ENCODE measurements around the gene SMPX.

Gene SMPX

DNA sequence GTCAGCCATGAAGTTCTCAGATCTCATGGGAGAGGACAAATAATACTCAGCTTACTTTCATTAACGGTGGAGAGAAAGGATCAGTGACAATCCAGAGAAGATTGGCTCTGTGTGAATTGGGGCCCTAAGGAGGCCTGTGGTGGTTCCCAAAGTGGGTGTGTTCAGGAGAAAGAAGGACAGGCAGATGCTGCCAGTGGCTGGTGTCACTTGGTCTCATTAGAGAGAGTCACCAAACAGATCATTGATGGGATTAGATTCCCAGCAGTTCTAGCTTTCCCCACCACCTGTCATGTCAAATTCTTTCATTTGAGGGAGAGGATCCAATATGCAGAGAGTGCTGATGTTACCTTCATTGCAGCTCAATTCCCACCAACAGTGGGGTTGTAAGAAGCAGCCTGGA is 8.0 kb downstream of the SMPX start:
- TF ChIP-seq, protein P1, sequence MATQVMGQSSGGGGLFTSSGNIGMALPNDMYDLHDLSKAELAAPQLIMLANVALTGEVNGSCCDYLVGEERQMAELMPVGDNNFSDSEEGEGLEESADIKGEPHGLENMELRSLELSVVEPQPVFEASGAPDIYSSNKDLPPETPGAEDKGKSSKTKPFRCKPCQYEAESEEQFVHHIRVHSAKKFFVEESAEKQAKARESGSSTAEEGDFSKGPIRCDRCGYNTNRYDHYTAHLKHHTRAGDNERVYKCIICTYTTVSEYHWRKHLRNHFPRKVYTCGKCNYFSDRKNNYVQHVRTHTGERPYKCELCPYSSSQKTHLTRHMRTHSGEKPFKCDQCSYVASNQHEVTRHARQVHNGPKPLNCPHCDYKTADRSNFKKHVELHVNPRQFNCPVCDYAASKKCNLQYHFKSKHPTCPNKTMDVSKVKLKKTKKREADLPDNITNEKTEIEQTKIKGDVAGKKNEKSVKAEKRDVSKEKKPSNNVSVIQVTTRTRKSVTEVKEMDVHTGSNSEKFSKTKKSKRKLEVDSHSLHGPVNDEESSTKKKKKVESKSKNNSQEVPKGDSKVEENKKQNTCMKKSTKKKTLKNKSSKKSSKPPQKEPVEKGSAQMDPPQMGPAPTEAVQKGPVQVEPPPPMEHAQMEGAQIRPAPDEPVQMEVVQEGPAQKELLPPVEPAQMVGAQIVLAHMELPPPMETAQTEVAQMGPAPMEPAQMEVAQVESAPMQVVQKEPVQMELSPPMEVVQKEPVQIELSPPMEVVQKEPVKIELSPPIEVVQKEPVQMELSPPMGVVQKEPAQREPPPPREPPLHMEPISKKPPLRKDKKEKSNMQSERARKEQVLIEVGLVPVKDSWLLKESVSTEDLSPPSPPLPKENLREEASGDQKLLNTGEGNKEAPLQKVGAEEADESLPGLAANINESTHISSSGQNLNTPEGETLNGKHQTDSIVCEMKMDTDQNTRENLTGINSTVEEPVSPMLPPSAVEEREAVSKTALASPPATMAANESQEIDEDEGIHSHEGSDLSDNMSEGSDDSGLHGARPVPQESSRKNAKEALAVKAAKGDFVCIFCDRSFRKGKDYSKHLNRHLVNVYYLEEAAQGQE (IDR thresholded peaks at IDR 0.05; ENCODE audit: insufficient replicate concordance, low read depth): no peak
- TF ChIP-seq, protein P2, sequence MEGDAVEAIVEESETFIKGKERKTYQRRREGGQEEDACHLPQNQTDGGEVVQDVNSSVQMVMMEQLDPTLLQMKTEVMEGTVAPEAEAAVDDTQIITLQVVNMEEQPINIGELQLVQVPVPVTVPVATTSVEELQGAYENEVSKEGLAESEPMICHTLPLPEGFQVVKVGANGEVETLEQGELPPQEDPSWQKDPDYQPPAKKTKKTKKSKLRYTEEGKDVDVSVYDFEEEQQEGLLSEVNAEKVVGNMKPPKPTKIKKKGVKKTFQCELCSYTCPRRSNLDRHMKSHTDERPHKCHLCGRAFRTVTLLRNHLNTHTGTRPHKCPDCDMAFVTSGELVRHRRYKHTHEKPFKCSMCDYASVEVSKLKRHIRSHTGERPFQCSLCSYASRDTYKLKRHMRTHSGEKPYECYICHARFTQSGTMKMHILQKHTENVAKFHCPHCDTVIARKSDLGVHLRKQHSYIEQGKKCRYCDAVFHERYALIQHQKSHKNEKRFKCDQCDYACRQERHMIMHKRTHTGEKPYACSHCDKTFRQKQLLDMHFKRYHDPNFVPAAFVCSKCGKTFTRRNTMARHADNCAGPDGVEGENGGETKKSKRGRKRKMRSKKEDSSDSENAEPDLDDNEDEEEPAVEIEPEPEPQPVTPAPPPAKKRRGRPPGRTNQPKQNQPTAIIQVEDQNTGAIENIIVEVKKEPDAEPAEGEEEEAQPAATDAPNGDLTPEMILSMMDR (IDR thresholded peaks at IDR 0.05; ENCODE audit: insufficient read depth, low read length): no peak
- TF ChIP-seq SPI1 (IDR thresholded peaks at IDR 0.05; ENCODE audit: borderline replicate concordance, low read depth) (no peak), GABPA (IDR thresholded peaks at IDR 0.05; ENCODE audit: low read depth) (no peak), POLR2AphosphoS5 (IDR thresholded peaks at IDR 0.05; ENCODE audit: low read depth) (no peak)
- peaks cover 4% of the 10 kb centered on the region for H3K27me3 ChIP-seq (ENCODE audit: insufficient read depth, poor library complexity, severe bottlenecking)
- no peak for DNase-seq (ENCODE audit: low read depth in 1 of 2, low spot score in 1 of 2)
- no peak overlapping the region for H3K27ac ChIP-seq (replicated peaks)
- no peak overlapping the region for H3K4me3 ChIP-seq (replicated peaks; ENCODE audit: insufficient read depth, low read length)

DNA sequence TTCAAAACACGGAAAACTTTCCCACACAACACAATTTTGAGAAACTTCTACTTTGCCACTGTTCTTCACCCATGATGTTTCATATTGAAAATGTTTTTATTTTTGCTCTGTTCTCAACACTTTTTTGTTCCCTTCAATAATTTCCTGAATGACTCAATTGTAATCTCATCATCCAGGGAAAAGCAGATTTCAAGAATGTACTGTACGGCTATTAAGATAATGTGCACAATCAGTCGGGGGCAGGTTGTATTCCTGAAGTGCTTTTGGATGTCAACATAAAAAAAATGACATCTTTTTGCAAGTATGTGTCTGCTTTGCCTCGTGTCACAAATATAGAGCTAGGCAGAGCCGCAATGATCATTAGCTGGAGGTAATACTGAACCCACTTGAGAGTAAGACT is 9.7 kb downstream of the SMPX start:
- no peak overlapping the region for H3K27ac ChIP-seq (replicated peaks)
- H3K27me3 ChIP-seq (ENCODE audit: insufficient read depth, poor library complexity, severe bottlenecking): peaks cover 4% of the 10 kb centered on the region
- TF ChIP-seq POLR2AphosphoS5 (IDR thresholded peaks at IDR 0.05; ENCODE audit: low read depth) (no peak), SPI1 (IDR thresholded peaks at IDR 0.05; ENCODE audit: borderline replicate concordance, low read depth) (no peak), GABPA (IDR thresholded peaks at IDR 0.05; ENCODE audit: low read depth) (no peak)
- TF ChIP-seq, protein P1 (IDR thresholded peaks at IDR 0.05; ENCODE audit: insufficient replicate concordance, low read depth): no peak
- TF ChIP-seq, protein P2 (IDR thresholded peaks at IDR 0.05; ENCODE audit: insufficient read depth, low read length): no peak
- H3K4me3 ChIP-seq (replicated peaks; ENCODE audit: insufficient read depth, low read length): no peak overlapping the region
- no peak for DNase-seq (ENCODE audit: low read depth in 1 of 2, low spot score in 1 of 2)

DNA sequence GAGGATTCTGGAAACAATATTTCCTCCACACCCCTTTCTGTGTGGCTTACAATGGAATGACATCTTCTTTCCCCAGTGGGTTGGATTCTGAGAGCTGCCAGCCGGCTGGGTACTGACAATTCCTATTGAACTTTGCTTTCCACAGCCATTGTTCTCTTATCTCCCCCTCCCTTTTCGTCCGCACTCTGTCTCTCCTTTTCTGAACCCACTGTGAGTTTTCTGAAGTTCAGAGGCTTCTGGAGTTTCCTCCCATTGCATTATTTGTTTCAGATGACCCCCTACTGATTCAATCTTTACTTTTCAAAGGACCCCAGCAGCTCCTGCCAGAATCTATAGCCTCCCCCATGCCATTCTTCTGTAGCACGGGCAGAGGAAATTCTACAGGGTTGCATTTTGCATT is 10.4 kb downstream of the SMPX start:
- no peak overlapping the region for H3K4me3 ChIP-seq (replicated peaks; ENCODE audit: insufficient read depth, low read length)
- peaks cover 4% of the 10 kb centered on the region for H3K27me3 ChIP-seq (ENCODE audit: insufficient read depth, poor library complexity, severe bottlenecking)
- no peak overlapping the region for H3K27ac ChIP-seq (replicated peaks)
- no peak for DNase-seq (ENCODE audit: low read depth in 1 of 2, low spot score in 1 of 2)
- TF ChIP-seq POLR2AphosphoS5 (IDR thresholded peaks at IDR 0.05; ENCODE audit: low read depth): no peak
- TF ChIP-seq GABPA (IDR thresholded peaks at IDR 0.05; ENCODE audit: low read depth): no peak
- TF ChIP-seq SPI1 (IDR thresholded peaks at IDR 0.05; ENCODE audit: borderline replicate concordance, low read depth): no peak
- TF ChIP-seq, protein P1 (IDR thresholded peaks at IDR 0.05; ENCODE audit: insufficient replicate concordance, low read depth): no peak
- TF ChIP-seq, protein P2 (IDR thresholded peaks at IDR 0.05; ENCODE audit: insufficient read depth, low read length): no peak

Measured in HL-60 (cell line).